COLO668 (cell line): ENCODE results near the gene LRRC34.

ENCODE experiments used
- DNase-seq: peaks from one replicate; lab custom pipeline; 2025; ENCODE audit not compliant: unreplicated experiment; lab: John Stamatoyannopoulos, UW

The LRRC34 gene, protein sequence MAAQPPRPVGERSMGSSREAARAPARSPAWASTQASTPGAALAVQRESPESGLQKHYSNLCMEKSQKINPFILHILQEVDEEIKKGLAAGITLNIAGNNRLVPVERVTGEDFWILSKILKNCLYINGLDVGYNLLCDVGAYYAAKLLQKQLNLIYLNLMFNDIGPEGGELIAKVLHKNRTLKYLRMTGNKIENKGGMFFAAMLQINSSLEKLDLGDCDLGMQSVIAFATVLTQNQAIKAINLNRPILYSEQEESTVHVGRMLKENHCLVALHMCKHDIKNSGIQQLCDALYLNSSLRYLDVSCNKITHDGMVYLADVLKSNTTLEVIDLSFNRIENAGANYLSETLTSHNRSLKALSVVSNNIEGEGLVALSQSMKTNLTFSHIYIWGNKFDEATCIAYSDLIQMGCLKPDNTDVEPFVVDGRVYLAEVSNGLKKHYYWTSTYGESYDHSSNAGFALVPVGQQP

DNA sequence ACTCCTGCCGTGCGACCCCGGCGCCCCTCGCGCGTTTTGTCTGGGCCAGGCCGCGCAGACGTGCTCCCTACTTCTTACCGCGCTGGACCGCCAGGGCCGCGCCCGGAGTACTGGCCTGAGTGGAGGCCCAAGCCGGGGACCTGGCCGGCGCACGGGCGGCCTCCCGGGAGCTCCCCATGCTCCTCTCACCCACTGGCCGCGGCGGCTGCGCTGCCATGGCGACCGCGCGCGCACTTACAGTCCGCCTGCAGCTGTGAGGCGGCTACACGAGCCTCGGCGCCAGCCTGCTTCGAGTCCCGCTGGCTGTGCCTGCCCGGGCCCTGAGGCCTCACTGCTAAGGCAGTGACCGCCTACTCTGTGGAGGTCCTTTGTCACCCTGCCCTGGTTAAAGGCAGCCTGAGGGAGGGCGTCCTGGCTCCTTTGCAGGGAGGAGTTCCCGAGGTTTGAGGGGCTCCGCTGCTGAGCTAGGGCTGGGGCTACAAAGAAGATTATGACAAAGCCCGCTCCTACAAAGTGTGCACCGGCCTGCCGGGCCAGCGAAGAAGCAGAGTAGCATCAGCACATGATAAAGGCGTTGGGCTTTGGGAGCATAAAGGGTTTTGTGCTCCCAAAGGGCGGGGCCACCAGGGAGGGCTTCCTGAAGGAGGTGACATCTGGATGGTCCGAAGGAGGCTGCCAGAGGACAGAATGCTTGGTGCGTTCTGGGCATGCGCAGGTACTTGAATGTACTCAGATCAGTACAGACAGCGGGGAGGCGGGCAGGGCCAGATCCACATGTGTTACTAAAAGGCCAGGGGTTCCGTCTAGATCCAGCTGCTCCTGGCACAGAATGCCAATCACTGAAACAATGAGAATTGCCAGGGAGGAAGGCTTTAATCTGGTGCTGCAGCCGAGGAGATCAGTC is at the start of gene LRRC34, which contains the start of gene LRRIQ4:
LRRC34 (minus strand) TSS at position 573 of the 904 bp plus-strand sequence; CDS start at position 217, 356 bp downstream.
LRRIQ4 (plus strand) TSS at position 539 of the 904 bp plus-strand sequence. CDS start 9,052 bp downstream, outside the sequence.
- DNase-seq, result peak; percentile 85

GRCh38 chr3:169861871-169862270 is 49.2 kb upstream of the LRRC34 start:
- no peak for DNase-seq

GRCh38 chr3:169857811-169858210 is 45.1 kb upstream of the LRRC34 start:
- no peak for DNase-seq

- no peak for DNase-seq
Measured at GRCh38 chr3:169855514-169855913, 42.8 kb upstream of the LRRC34 start.

- no peak for DNase-seq
Measured at GRCh38 chr3:169850618-169851017, 37.9 kb upstream of the LRRC34 start.

DNA sequence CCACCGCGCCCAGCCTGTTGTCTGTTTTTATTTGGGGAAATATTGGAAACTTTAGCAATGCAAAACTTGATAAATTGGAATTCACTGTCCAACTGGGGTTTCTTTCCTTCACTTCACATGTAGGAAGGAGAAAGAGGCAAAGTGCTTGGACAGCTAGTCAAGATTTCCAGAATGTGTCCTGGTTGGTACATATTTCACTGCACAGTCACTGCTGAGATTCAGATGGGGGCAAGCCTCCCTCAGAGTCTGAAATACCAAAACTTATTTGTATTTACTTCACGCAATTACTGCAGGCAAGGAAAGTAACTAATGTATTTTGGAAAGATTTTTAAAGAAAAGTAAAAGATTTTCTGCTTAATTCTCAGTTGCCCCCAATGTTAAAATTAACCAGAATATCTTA is 36.0 kb upstream of the LRRC34 start:
- no peak for DNase-seq

GRCh38 chr3:169847896-169848295 is 35.2 kb upstream of the LRRC34 start:
- peak; percentile 86 for DNase-seq

- no peak for DNase-seq
Measured at GRCh38 chr3:169846458-169847193, 33.9 kb upstream of the LRRC34 start.

- no peak for DNase-seq
Measured at GRCh38 chr3:169842960-169843359, 30.3 kb upstream of the LRRC34 start.

GRCh38 chr3:169841171-169841570 is 28.5 kb upstream of the LRRC34 start:
- no peak for DNase-seq

DNA sequence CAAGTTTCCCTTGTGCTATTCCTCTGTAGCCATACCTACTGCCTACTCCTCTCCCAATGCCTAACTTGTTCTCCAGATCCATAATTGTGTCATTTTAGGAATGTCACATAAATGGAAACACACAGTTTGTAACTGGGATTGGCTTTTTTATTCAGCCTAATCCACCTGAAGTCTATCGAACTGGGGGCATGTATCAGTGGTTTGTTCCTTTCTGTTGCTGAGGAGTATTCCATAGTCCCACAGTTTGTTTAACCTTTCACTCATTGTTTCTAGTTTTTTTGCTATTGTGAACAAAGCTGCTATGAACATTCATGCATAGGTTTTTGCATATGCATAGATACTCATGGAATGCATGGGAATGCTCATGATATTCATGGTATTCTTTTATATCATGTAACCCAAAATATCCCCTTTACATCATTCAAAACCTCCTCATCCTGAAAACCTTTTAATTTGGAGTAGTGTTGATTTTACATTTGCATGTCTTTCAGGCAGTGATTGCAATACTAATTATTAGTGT is 25.9 kb upstream of the LRRC34 start:
- DNase-seq, result no peak

- no peak for DNase-seq
Measured at GRCh38 chr3:169836942-169837275, 24.2 kb upstream of the LRRC34 start.

DNA sequence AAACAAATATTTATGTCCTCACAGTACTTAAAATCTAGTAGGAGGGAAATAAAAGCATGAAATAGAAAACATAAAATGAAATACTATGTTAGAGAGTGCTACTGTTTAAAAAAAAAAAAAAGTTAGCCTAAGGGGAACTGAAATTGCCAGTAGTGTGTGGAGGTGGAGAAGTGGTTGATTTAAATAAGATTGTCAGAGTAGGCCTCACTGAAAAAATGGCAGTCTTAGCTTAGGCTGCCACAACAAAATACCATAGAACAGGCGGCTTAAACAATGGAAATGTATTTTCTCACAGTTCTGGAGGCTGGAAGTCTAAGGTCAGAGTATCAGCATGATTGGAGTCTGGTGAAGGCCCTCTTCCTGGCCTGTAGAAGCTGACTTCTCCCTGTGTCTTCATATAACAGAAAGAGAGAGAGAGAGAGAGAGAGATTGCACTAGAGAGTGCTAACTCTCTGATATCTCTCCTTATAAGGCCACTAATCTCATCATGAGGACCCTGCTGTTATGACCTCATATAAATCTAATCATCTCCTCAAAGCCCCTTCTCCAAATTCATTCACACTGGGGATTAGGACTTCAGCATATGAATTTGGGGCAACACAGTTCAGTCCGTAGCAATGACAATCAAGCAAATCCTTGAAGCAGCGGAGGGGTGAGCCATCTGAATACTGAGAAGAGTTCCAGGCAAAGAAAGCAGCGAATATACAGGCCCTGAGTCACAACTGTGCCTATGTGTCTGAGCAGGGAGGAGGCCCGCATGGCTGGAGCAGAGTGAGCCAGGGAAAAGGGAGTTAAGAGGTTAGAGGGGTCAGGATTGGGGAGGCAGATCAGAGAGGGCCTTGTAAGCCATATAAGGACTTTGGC is 23.6 kb upstream of the LRRC34 start:
- no peak for DNase-seq

GRCh38 chr3:169835533-169835932 is 22.8 kb upstream of the LRRC34 start:
- no peak for DNase-seq

DNA sequence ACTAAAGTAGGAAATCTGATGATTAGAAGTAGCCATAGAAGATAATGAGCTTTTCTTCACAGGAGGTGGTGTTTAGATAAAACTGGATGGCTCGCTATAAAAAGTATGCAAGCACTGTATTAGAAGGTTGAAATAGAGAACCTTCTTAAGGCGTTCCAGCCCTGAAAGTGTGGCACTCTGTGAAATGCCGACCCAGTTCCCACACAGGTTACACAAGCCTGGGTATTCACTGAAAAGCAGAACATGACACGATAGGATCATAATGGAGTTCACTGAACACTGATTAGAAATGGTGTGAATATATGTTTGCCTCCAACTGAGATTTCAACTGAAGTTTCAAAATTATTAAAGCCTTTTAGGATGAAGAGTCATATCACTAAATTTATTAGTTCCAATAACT is 15.0 kb upstream of the LRRC34 start:
- DNase-seq, result no peak

GRCh38 chr3:169825316-169825715 is 12.6 kb upstream of the LRRC34 start:
- no peak for DNase-seq

DNA sequence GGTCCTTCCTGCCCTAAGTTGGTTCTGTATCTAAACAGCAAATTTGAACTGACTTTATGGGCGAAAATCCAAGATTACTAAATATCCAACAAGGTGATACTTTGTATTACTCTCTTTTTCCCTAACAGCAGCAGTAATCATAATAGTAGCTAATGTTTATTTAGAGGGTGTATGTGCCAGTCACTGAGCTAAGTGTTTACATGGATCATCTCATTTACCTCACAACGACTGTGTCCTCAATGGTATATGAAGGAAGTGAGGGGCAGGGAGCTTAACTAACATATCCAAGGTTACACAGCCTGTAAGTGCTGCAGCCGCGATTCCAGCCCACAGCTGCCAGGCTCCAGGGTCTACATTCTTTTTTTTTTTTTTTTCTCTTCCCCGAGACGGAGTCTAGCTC is 10.3 kb upstream of the LRRC34 start:
- DNase-seq, result peak; percentile 34

GRCh38 chr3:169822540-169822939 is 9.8 kb upstream of the LRRC34 start:
- DNase-seq, result peak; percentile 83

DNA sequence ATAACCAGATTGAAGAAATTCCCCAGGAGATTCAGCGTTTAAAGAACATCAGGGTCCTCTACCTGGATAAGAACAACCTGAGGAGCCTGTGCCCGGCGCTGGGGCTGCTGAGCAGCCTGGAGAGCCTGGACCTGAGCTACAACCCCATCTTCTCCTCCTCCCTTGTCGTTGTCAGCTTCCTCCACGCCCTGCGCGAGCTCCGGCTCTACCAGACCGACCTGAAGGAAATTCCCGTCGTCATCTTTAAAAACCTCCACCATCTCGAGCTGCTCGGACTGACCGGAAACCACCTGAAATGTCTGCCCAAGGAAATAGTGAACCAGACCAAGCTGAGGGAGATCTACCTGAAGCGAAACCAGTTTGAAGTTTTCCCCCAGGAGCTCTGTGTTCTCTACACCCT is 9.4 kb upstream of the LRRC34 start:
- DNase-seq, result peak; percentile 22

DNA sequence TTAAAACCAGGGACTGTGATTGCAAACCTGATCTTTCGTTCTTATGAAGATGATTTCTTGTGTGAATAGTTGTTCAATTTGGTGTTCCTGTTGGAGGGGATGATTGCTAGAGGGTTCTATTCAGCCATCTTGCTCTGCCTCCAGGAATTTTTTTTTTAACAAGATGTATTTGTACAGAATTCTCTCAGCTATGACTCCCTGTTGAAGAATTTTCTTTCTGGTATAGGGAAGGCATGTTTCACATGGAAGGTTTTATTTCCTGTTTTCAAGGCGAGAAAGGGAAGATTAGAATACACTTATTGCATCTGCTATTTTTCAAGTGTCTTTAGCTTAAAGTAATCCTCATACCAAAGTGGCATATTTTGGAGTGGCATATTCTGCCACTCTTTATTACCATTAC is 5.6 kb upstream of the LRRC34 start:
- no peak for DNase-seq
